Naive thymus-derived CD4-positive, alpha-beta T cell (primary cell): ENCODE results near the gene ITIH2. TPM values are rescaled to one million over a fixed set of nuclear protein-coding genes. Genes with fewer than 3 reads are reported as not detected.

Source experiments
- ATAC-seq: fragments of 150-1000 bp; cut with Tn5 transposase; 2 replicates; pipeline ENCODE4 v1.10.0; 2021; ENCODE audit warnings: mild to moderate bottlenecking, moderate library complexity
- CTCF ChIA-PET: fragments of 350-600 bp; sonication (Branson Sonifier 250); formaldehyde crosslinking; loops from one replicate; lab custom pipeline; 2021; ENCODE audit warnings: antibody characterized with exemption; lab: Charles Lee
- POLR2A ChIA-PET: fragments of 350-600 bp; sonication (Branson Sonifier 250); formaldehyde crosslinking; loops from one replicate; lab custom pipeline; 2021; ENCODE audit warnings: antibody characterized with exemption, inconsistent platforms; lab: Charles Lee
- DNase-seq, 9 donors: peaks; one replicate each; pipeline versions ENCODE4 v3.0.0 to v3.0.0-alpha.2; 2020 to 2022; ENCODE audit warnings: mixed read lengths in 1 of 9
- H3K27ac ChIP-seq: one replicate; pipeline ENCODE4 v1.7.0; 2013; ENCODE audit warnings: mild to moderate bottlenecking, low read depth, low read length, moderate library complexity
- H3K27me3 ChIP-seq, 2 donors: one replicate each; pipeline ENCODE4 v1.7.0; 2013; ENCODE audit warnings: low read length in 2 of 2, mild to moderate bottlenecking in 2 of 2, moderate library complexity in 2 of 2; ENCODE audit not compliant: control insufficient read depth in 2 of 2, insufficient read depth in 2 of 2
- H3K36me3 ChIP-seq, 3 experiments: 1 replicate in 2 of 3; 2 replicates in 1 of 3; pipeline ENCODE4 v1.7.0; 2013; ENCODE audit warnings: low read length in 3 of 3, mild to moderate bottlenecking in 3 of 3, moderate library complexity in 1 of 3; ENCODE audit not compliant: insufficient read depth in 3 of 3, control insufficient read depth in 2 of 3
- H3K4me1 ChIP-seq, 2 donors: one replicate each; pipeline ENCODE4 v1.7.0; 2013; ENCODE audit warnings: low read length in 2 of 2, mild to moderate bottlenecking in 2 of 2, moderate library complexity in 1 of 2; ENCODE audit not compliant: control insufficient read depth in 2 of 2, insufficient read depth in 2 of 2
- H3K4me3 ChIP-seq: 2 replicates; pipeline ENCODE4 v1.7.0; 2013; ENCODE audit warnings: mild to moderate bottlenecking, low read length
- H3K9me3 ChIP-seq, 3 experiments: 1 replicate in 2 of 3; 2 replicates in 1 of 3; pipeline ENCODE4 v1.7.0; 2013; ENCODE audit warnings: low read length in 3 of 3; ENCODE audit not compliant: control insufficient read depth in 2 of 3
- H3K27ac Mint-ChIP-seq, 9 donors: one replicate each; pipeline ENCODE4 v1.8.0; 2020 to 2022; ENCODE audit warnings: mixed read lengths in 9 of 9, mild to moderate bottlenecking in 8 of 9, moderate library complexity in 5 of 9, inconsistent platforms in 2 of 9
- H3K27me3 Mint-ChIP-seq, 5 donors: one replicate each; pipeline ENCODE4 v1.8.0; 2021 to 2022; ENCODE audit warnings: mixed read lengths in 5 of 5, mild to moderate bottlenecking in 1 of 5
- H3K36me3 Mint-ChIP-seq, 5 donors: one replicate each; pipeline ENCODE4 v1.8.0; 2020 to 2022; ENCODE audit warnings: mixed read lengths in 5 of 5, mild to moderate bottlenecking in 3 of 5, inconsistent platforms in 1 of 5
- H3K4me1 Mint-ChIP-seq, 7 donors: one replicate each; pipeline ENCODE4 v1.8.0; 2020 to 2022; ENCODE audit warnings: mixed read lengths in 7 of 7, mild to moderate bottlenecking in 3 of 7, inconsistent platforms in 1 of 7
- H3K4me3 Mint-ChIP-seq, 10 donors: one replicate each; pipeline ENCODE4 v1.8.0; 2020 to 2022; ENCODE audit warnings: mild to moderate bottlenecking in 10 of 10, mixed read lengths in 10 of 10, moderate library complexity in 6 of 10, inconsistent platforms in 2 of 10
- H3K9me3 Mint-ChIP-seq, 11 donors: one replicate each; pipeline ENCODE4 v1.8.0; 2020 to 2022; ENCODE audit warnings: mixed read lengths in 11 of 11, mild to moderate bottlenecking in 4 of 11, inconsistent platforms in 1 of 11, moderate library complexity in 1 of 11
- intact Hi-C, 2 donors: fragments of 100-400 bp; cut with micrococcal nuclease; formaldehyde crosslinking; loops; one replicate each; pipeline ENCODE4 v1.15.1; 2023
- polyA plus RNA-seq, 2 donors: library from polyadenylated mRNA; unstranded; fragments of 300-500 nt; fragmentation: Illumina TruSeq; gene quantifications; one replicate each; pipeline ENCODE4 v1.2.3, GENCODE V29; 2021
- total RNA-seq, 6 experiments: library from RNA in 5 of 6; stranded (reverse) in 5 of 6; gene quantifications; 1 replicate in 5 of 6; 2 replicates in 1 of 6; pipeline ENCODE4 v1.2.3 and lab custom pipeline; 2021 to 2026

Gene ITIH2
- total and polyA plus RNA-seq, 7 experiments from 2014 or later: not detected

DNA sequence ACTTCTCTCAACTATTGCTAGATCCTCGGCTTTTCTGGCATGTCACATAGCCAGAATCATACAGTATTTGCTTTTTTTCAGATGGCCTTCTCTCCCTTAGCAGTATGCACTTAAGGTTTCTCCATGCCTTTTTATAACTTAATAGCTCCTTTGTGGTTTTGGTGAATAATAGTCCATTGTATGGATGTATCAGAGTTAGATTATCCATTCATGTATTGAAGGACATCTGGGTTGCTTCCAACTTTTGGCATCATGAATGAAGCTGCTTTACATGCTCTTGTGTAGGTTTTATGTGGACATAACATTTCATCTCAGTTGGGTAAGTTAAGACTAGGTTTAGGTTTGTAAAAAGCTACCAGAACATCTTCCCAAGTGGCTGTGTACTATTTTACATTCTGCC lies 89.4 kb downstream of the ITIH2 start:
- no peaks in the 10 kb centered on the region for H3K27me3 Mint-ChIP-seq
- H3K9me3 Mint-ChIP-seq: no peaks in the 10 kb centered on the region

DNA sequence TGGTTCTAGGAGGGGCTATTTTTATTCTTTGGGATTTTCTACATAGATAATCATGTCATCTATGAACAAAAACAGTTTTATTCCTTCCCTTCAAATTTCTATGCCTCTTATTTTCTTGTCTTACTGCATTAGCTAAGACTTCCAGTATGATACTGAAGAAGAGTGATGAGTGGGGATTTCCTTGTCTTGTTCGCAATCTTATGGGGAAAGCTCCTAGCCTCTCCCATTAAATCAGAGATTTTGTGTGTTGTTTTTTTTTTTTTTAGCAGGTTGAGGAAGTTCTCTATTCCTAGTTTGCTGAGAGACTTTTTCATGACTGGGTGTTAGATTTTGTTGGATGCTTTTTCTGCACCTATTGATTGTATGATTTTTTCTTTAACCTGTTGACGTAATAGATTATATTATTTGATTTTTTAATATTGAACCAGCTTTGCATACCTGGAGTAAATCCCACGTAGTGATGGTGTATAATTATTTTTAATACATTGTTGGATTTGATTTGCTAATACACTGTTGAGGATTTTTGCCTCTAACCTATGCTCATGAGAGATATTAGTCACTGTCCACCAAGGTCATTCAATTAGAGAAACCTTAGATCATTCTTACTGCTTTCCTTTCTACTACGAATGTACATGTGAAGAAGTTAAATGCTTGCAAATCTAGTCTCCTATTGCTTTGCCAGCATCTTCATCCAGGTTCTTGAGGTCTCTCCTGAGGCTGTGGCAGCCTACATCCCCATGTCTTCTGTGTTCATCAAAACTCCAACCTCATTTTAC lies 91.3 kb downstream of the ITIH2 start:
- intact Hi-C loops: no loop called here
- DNase-seq (no peak), ATAC-seq (no peak)
- POLR2A ChIA-PET: no interaction called here
- Mint-ChIP-seq H3K4me3 (peak overlapping the region in 4 of 10 donors; percentile 12 to 27 (median 20)), H3K36me3 (peaks cover 6 to 47% (median 34%) of the 10 kb centered on the region in 5 donors), H3K27me3 (no peaks in the 10 kb centered on the region), H3K27ac (peak overlapping the region in 1 of 9 donors; percentile 11), H3K4me1 (peaks cover 54 to 76% (median 71%) of the 10 kb centered on the region in 7 donors), H3K9me3 (no peaks in the 10 kb centered on the region)
- CTCF ChIA-PET: interaction anchor here (0.7 to 1.0 kb wide), 2 partner anchors 32 to 269 kb away, joined by 3 to 4 read pairs; no protein-coding TSS in a partner anchor
- no peak overlapping the region for H3K27ac ChIP-seq
- peaks cover 8 to 28% (median 9%) of the 10 kb centered on the region in 3 experiments for H3K36me3 ChIP-seq
- no peaks in the 10 kb centered on the region for H3K9me3 ChIP-seq
- no peak overlapping the region for H3K4me3 ChIP-seq
- peaks cover 14 to 27% of the 10 kb centered on the region in 2 donors for H3K4me1 ChIP-seq
- H3K27me3 ChIP-seq: no peaks in the 10 kb centered on the region

More for the DNA sequence above, 89.4 kb downstream of the ITIH2 start:
- DNase-seq: no peak
- Histone ChIP-seq H3K27me3 (no peaks in the 10 kb centered on the region), H3K27ac (no peak overlapping the region), H3K4me3 (no peak overlapping the region), H3K36me3 (peaks cover 4 to 14% (median 6%) of the 10 kb centered on the region in 3 experiments), H3K9me3 (no peaks in the 10 kb centered on the region), H3K4me1 (peaks cover 20 to 30% of the 10 kb centered on the region in 2 donors)
- intact Hi-C loops: no loop called here
- ChIA-PET POLR2A (interaction anchor here (0.6 to 2.0 kb wide), 4 partner anchors 13 to 31 kb away, joined by 3 to 9 read pairs (median 4); partner anchors contain the start of gene TAF3), CTCF (no interaction called here)
- Mint-ChIP-seq H3K4me3 (peak overlapping the region in 7 of 10 donors; percentile 6 to 58 (median 21)), H3K27ac (no peak overlapping the region), H3K36me3 (peaks cover 6 to 41% (median 30%) of the 10 kb centered on the region in 5 donors), H3K4me1 (peaks cover 60 to 84% (median 81%) of the 10 kb centered on the region in 7 donors)
- no peak for ATAC-seq

DNA sequence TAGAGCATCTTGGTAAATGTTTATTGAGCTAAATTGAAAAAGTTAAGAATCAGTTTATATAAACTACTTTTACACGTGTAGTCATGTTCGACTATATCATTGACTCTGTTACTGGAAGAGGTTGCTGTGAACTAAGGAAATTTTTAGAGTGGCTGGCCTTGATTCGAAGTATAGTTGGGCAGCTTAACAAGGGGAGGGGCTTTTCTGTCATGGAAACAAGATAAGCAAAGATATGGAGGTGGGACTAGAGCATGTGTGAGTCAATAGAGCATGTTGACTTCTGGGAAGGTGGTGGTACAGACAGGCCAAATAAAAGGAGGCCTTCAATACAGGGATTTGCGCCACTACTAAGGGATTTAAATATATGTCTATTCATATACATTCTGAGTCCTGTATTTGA lies 92.5 kb downstream of the ITIH2 start:
- Histone ChIP-seq H3K36me3 (peaks cover 12 to 36% (median 15%) of the 10 kb centered on the region in 3 experiments), H3K27me3 (no peaks in the 10 kb centered on the region), H3K27ac (no peak overlapping the region), H3K4me1 (peaks cover 9 to 18% of the 10 kb centered on the region in 2 donors), H3K4me3 (no peak overlapping the region), H3K9me3 (no peaks in the 10 kb centered on the region)
- ChIA-PET POLR2A (no interaction called here), CTCF (no interaction called here)
- H3K4me1 Mint-ChIP-seq: peaks cover 45 to 68% (median 60%) of the 10 kb centered on the region in 7 donors
- H3K27ac Mint-ChIP-seq: peak overlapping the region in 3 of 9 donors; percentile 10 to 55 (median 21)
- ATAC-seq (no peak), DNase-seq (no peak)
- intact Hi-C loops: no loop called here
- no peaks in the 10 kb centered on the region for H3K9me3 Mint-ChIP-seq
- H3K36me3 Mint-ChIP-seq: peaks cover 4 to 51% (median 37%) of the 10 kb centered on the region in 5 donors
- no peaks in the 10 kb centered on the region for H3K27me3 Mint-ChIP-seq
- peak overlapping the region in 1 of 10 donors; percentile 12 for H3K4me3 Mint-ChIP-seq

DNA sequence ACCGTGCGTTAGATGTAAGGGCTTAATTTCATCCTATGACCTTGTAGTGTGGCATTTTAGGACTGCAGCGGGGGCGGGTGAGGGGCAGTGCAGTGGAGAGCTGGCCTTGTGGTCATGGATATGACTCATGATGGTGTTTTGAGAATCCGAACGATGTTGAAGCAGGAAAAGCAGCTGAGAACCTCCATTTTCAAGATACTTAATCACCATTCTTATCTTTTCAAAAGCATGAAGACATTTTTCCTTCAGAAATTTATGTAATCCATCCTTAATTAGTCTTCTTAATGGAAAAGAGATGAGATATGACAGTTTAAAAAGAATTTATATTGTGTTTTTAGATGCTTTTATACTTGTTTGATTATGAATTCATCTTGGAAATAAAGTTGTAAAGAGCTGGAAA lies 94.5 kb downstream of the ITIH2 start:
- Mint-ChIP-seq H3K9me3 (no peaks in the 10 kb centered on the region), H3K27me3 (no peaks in the 10 kb centered on the region), H3K27ac (no peak overlapping the region), H3K36me3 (peaks cover 0 to 38% (median 28%) of the 10 kb centered on the region in 5 donors), H3K4me3 (no peak overlapping the region), H3K4me1 (peaks cover 33 to 48% (median 40%) of the 10 kb centered on the region in 7 donors)
- peaks cover 9 to 11% of the 10 kb centered on the region in 2 donors for H3K4me1 ChIP-seq
- peaks cover 15 to 56% (median 32%) of the 10 kb centered on the region in 3 experiments for H3K36me3 ChIP-seq
- ChIA-PET CTCF (interaction anchor here (0.6 to 1.1 kb wide), 3 partner anchors 9 to 1823 kb away, joined by 3 to 4 read pairs (median 3); no protein-coding TSS in a partner anchor), POLR2A (interaction anchor here (1.7 kb wide), 1 partner anchor 10 kb away, joined by 7 read pairs; the partner anchor contains the start of genes ATP5F1C and KIN)
- intact Hi-C loops: no loop called here
- no peaks in the 10 kb centered on the region for H3K27me3 ChIP-seq
- H3K27ac ChIP-seq: no peak overlapping the region
- H3K9me3 ChIP-seq: no peaks in the 10 kb centered on the region
- DNase-seq (no peak), ATAC-seq (no peak)
- no peak overlapping the region for H3K4me3 ChIP-seq

Other genes starting within 250 kb of the ITIH2 start
- gene ITIH5, start 36.4 kb upstream of the ITIH2 start, total RNA-seq: not detected
- gene ITIH5, start 36.4 kb upstream of the ITIH2 start, polyA plus RNA-seq: not detected
- gene KIN, start 84.7 kb downstream of the ITIH2 start, total RNA-seq: 10 to 100 TPM in 3 of 5 experiments, 1 to 10 TPM in 2; 7.2 to 18.4 (median 14.3) TPM
- 1 to 10 TPM; 3.5 to 4.0 TPM for gene KIN, start 84.7 kb downstream of the ITIH2 start, polyA plus RNA-seq
- gene ATP5F1C, start 84.9 kb downstream of the ITIH2 start, total RNA-seq: 100 to 1,000 TPM; 113 to 290 (median 122) TPM
- 100 to 1,000 TPM; 369 to 400 TPM for gene ATP5F1C, start 84.9 kb downstream of the ITIH2 start, polyA plus RNA-seq
- 10 to 100 TPM; 15.3 to 23.9 (median 18.8) TPM for gene TAF3, start 115.2 kb downstream of the ITIH2 start, total RNA-seq
- gene TAF3, start 115.2 kb downstream of the ITIH2 start, polyA plus RNA-seq: 10 to 100 TPM; 12.2 to 20.0 TPM